ENCODE measurements around the gene DDB1. TPM values are rescaled to one million over a fixed set of nuclear protein-coding genes. Genes with fewer than 3 reads are reported as not detected.

Gene DDB1
- total RNA-seq, 1 donor from 2014 or later = 126 TPM

DNA sequence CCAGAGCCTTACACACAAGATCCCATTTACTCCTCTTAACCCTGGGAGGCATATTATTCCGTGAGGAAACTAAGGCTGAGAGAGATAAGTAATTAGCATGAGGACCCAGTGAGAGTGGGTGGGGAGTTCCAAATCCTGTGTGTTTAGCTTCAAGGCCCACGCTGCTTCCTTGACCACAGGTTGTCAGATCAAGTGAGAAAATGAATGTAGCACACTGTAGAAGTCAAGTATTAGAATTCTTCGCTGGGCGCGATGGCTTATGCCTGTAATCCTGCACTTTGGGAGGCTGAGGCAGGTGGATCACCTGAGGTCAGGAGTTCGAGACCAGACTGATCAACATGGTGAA lies 25.0 kb upstream of the DDB1 start:
- ATAC-seq = no peak
- intact Hi-C loops (cut with micrococcal nuclease) = no loop called here
- DNase-seq = no peak

DNA sequence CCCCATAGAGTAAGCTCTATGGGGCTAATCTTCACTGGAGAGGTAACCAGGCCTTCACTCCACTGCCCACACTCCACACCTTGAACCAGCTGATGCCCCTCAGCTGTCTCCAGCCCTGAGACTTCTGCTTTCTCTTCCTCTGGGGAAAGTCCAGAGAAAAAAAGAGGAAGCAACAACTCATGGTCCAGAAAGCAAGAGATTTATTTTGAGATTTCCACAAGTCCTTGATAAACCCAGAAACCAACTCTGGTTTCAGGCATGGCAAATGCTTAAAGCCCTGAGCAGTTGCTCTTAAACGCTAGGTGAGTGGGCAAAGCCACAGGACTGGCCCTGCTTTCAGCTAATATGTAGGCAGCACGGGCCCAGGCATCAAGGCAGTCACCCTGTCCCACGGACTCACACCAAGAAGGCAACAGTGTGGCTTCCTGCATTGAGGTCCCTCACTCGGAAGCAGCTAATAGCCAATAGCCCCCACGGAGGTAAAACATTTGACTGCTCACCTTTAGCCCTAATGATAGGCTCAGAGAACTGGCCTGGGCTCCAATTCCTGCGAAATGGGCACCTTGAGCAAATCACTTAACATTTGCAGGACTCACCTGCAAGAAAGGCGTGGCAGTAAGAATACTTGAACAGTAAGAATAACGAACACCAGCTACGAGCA lies 24.5 kb upstream of the DDB1 start:
- intact Hi-C loops (cut with micrococcal nuclease) = no loop called here
- DNase-seq (no peak), ATAC-seq (no peak)

DNA sequence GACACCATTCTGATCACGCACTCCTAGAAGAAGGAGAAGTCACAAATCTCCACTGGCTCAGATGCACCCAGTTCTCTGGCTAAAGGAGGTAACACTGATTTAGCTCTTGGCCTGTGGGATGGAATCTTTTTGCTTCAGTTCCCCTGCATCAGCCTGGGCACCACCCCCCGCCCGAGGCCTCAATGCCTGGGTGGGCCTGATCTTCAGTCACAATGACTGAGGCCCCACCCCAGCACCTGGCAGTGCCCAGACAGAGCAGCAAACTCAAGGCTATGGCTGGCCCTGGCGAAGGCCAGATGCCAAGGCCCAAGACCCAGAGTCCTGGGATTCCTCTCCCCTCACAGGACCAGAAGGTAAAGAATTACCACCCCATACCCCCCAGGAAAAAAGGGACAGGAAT lies 23.8 kb upstream of the DDB1 start:
- DNase-seq (no peak), ATAC-seq (no peak)
- intact Hi-C loops (cut with micrococcal nuclease) = no loop called here

DNA sequence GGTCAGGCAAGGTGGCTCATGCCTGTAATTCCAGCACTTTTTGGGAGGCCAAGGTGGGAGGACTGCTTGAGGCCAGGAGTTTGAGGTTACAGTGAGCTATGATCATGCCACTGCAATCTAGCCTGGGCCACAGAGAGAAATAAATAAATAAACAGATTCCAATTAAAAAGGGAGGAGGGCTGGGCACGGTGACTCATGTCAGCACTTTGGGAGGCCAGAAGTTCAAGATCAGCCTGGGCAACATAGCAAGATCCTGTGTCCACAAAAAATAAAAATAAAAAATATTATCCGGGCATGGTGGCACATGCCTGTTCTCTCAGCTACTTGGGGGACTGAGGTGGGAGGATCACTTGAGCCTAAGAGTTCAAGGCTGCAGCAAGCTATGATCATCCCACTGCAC lies 21.3 kb upstream of the DDB1 start:
- intact Hi-C loops (cut with micrococcal nuclease) = no loop called here

DNA sequence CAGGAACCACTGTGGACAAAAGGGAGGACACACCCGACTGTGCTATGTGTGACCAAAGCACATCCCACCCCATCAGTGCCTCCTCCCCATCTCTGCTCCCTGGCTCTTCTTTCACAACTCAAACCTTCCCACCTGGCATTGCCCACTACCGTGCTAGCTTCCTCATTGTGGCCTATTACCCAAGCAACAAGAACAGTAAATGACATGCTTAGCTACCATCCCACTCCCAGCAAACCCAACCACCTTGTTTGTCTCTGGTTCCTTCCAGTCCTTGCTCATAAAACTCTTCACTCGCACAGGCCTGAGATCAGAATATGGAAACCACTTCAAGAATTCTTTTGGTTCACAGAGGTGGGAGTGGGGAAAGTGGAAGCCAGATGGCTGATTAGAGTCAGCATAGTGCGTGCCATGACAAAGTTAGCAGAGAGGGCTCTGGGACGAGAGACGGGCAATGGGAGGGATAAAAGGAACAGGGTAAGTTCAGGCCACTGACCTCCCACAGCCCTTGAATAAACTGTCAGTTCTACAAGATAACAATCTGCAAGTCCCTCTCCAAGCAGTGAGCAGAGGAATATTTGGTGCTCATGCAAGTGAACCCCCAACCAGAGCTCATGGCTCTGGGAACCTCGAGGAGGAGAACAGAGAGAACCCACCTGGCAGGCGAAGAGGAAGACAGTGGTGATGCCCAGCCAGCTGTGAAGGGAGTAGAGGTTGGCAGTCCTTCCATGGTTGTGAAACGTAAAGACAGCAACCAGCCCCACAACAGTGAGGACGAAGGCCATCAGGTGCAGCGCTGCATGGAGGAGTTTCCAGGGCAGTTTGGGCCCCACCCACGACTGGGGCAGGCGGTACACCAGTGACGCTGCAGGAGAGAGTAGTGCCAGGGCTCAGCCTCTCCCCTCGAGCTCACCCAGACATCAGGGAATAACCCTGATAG lies 20.5 kb upstream of the DDB1 start:
- DNase-seq = no peak
- no peak for ATAC-seq
- intact Hi-C loops (cut with micrococcal nuclease) = no loop called here

More for the DNA sequence above, 21.3 kb upstream of the DDB1 start:
- ATAC-seq (no peak), DNase-seq (no peak)

DNA sequence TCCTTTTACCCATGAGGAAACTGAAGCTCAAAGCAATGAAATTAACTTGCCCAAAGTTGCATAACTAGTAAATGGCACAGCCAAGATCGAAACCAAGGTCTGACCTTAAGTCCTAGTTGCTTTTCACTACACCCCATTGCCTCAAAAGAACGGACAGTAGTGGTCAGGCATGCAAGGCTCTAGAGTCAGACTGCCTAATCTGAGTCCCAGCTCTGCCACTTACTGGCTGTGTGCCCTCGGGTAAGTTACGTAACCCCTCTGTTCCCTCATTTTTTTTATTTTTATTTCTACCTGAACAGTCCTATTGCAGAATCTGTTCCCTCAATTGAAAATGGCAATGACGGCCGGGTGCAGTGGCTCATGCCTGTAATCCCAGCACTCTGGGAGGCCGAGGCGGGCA lies 19.1 kb upstream of the DDB1 start:
- ATAC-seq = no peak
- DNase-seq = no peak
- intact Hi-C loops (cut with micrococcal nuclease) = no loop called here

DNA sequence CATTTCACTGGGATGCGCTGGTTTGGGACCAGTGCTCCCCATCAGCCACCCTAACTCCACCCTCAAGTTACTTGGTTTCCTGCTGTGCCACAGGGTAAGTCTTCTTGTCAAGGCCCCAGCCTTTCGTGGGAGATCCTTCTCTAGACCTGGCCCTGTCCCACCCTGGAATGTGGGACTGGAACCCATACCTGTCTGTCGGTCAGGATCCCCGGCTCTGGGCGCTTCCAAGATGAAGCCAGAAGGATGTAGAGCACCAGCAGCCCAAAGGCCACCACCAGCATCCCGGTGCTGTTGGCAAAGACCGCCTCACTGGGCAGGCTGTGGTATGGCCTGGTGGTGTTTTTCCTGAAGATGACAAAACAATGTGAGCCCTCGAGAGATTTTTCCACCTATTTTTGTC lies 17.9 kb upstream of the DDB1 start:
- ATAC-seq = no peak
- no peak for DNase-seq
- intact Hi-C loops (cut with micrococcal nuclease) = no loop called here

DNA sequence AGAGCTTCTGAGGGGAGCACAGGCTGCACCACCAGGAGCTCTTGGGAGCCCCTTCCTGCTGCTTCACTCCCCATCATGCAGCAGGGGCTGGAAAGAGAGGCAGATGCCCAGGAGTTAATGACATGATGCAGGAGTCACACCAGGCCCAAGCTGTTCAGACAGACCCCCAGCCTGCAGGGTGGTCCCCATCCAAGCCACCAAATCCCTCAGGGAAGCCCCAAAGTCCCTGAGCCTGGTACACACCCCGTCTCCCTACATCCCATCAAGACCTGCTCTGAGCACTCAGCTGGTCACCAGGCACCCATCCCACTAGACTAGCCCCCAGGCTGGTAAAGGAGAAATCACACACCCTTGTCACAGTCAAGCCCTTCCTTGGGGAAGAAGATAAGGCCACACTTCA lies 17.4 kb upstream of the DDB1 start:
- ATAC-seq = no peak
- intact Hi-C loops (cut with micrococcal nuclease) = no loop called here

DNA sequence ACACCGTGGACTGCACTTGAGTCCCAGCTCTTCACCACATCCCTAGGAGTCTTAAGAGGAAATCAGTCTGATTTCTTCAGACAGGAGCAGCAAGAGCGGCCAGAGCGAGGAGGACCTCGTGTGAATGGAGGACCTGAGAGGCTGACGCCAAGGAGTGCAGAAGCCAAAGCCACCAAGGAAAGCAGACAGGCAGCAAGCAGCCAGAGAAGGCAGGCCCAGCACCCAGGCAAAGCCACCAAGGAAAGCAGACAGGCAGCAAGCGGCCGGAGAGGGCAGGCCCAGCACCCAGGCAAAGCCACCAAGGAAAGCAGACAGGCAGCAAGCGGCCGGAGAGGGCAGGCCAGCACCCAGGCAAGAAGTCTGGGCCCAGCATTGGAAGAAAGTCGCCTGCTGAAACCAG lies 17.0 kb upstream of the DDB1 start:
- intact Hi-C loops (cut with micrococcal nuclease) = no loop called here
- ATAC-seq = no peak
- no peak for DNase-seq

More for the DNA sequence above, 17.4 kb upstream of the DDB1 start:
- DNase-seq = no peak

DNA sequence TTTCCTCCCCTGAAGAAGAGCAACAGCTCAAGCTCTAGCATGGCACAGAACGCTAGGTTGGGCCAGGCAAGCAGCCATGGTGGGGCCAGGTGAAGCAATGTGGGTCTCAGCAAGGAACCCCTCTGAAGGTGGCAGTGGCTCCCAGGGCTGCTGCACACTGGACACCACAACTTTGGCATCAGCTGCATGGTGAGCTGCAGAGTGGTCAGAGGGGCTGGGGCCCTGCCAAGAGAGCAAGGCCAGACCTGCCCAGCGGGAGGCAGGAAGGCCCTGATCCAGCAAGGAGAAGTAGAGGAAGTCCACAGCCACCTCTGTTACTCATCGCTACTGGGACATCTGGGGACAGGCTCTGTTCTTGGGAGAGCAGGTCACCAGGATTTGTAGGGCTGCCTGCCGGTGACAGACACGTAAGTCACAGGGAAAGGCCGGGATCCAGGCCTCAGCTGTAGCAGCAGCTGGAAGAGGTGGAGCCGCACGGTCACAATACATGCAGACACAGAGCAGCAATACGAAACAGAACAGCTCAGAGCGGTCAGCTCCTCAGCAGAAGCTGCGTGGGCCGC lies 16.4 kb upstream of the DDB1 start:
- DNase-seq = no peak
- ATAC-seq = no peak
- intact Hi-C loops (cut with micrococcal nuclease) = no loop called here

DNA sequence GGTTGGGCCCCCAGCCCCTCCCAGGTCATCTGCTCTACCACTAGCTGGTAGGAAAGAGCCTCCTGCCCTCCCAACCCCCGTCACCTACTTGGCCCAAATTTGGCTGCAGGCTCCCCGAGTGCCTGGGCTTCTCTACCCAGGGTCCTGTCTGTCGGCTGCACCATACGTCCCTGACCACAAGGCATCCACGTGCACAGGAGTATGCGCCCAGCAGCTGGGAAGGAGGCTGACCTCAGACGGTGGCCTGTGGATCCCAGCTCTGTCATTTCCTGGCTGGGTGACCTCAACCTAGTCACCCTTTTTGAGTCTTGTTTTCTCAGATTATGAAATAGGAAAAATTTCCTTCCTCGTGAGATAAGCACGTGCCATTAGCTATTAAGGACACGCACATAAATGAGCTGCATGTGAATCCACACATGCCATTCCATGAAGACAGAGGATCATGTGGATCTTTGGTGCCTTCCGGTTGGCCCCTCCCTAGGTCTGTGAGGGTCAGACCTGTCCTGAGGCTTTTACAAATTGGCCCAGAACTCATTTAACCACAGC lies 15.1 kb upstream of the DDB1 start:
- DNase-seq (peak; percentile 35), ATAC-seq (peak; percentile 47)
- intact Hi-C loops (cut with micrococcal nuclease) = no loop called here

DNA sequence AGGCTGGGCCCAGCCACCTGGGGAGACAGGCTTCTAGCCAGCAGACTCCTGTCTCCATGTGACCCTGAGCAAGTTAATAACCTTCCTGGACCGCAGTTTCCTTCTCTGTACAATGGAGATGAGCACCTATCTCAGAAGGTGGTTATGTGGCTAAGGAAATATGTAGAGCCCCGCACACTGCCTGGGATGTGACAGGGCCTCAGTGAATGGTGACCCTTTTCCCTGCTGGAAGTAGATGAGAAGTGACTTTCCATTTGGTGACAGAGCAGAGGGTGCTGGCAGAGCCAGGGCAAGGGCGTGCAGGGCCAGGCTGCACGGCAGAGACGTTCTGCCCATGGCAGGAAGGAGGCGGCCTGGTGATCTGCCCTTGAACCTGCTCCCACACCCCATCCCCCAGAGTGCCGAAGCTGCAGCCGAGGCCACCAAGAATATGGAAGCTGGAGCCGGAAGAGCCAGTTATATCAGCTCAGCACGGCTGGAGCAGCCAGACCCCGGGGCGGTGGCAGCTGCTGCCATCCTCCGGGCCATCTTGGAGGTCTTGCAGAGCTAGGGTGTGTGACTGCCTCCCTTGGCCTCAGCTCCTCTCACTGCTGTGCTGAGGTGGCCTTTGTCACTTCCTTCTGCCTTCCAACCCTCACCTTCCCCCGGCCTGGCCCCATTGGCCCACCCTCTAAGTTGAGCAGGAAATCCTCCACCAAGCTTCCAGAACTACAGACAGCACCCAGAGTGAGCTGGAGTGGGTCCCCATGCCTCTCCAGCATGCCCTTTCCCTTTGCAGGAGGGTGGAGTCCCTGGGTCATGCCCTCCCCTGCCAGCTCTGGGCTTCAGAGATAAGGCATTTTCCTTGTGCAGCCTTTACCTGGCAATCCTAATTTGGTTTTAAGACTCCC lies 13.3 kb upstream of the DDB1 start:
- DNase-seq = no peak
- intact Hi-C loops (cut with micrococcal nuclease) = no loop called here
- no peak for ATAC-seq

DNA sequence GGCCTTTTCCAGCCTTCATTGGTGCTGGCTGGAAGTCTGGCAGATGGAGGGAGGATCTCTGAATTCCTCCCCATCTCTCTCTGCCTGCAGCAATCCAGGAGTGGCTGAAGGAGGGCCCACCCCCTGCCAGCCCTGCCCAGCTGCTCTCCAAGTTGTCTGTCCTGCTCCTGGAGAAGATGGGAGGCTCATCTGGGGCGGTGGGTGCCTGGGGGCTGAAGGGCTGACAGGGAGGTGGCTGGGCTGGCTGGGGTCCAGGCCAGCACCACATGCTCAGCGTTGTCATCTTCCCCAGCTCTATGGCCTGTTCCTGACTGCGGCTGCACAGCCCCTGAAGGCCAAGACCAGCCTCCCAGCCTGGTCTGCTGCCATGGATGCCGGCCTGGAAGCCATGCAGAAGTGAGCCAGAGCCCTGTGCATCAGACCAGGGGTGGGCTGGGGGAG lies 12.3 kb upstream of the DDB1 start:
- intact Hi-C loops (cut with micrococcal nuclease) = no loop called here
- ATAC-seq (peak; percentile 21), DNase-seq (no peak)

DNA sequence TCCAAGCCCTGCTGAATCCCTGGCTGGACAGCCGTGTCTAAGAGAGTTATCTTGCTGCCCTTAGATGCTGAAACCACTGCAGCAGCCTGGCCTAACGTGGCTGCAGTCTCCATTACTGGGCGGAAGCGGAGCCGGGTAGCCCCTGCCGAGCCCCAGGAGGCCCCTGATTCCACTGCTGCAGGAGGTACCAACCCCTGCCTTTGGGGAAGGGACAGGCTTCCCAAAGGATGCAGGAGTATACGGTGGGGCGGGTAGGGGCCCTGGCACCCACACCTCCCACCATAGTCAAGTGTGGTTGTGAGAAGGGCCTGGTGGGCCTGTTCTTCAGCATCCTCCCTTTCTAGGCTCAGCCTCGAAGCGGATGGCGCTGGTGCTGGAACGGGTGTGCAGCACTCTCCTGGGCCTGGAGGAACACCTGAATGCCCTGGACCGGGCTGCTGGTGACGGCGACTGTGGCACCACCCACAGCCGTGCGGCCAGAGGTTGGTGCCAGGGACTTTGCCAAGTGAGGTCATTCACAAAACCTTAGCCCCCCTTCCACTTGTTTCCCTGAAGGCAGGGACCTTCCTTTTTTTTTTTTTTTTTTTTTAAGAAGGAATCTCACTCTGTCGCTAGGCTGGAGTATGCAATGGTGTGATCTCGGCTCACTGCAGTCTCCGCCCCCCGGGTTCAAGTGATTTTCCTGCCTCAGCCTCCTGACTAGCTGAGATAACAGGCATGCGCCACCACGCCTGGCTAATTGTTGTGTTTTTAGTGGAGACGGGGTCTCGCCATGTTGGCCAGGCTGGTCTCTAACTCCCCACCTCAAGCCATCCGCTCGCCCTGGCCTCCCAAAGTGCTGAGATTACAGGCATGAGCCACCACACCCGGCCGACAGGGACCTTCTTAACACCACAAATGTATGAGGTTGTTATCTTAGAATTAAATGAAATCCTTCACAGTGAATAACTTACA lies 11.2 kb upstream of the DDB1 start:
- no peak for ATAC-seq
- DNase-seq = no peak
- intact Hi-C loops (cut with micrococcal nuclease) = no loop called here

DNA sequence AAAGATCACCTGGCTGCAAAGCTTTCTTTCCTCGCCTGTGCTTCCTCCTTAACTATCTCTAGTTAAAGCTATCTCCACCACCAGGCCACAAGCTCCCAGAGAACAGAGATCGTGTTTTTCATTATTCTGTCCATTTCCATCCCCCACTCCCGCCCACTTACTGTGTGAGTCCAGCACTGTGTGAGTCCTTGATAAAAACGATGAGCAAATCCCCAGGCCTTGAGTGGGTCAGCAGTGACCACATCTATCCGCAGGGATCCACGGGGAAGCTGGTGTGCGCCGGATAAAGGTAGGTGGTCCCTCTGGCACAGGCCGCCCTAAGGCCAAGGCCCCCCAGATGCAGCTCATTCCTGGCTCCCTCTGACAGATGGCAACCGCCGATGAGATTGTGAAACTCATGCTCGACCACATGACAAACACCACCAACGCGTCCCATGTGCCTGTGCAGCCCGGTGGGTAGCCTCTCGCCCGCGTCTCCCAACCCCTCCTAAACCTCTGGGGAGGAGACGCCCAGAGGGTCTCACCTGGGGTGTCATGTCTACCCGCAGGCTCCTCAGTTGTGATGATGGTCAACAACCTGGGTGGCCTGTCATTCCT lies 9.4 kb upstream of the DDB1 start:
- intact Hi-C loops (cut with micrococcal nuclease) = no loop called here
- DNase-seq = no peak
- no peak for ATAC-seq

DNA sequence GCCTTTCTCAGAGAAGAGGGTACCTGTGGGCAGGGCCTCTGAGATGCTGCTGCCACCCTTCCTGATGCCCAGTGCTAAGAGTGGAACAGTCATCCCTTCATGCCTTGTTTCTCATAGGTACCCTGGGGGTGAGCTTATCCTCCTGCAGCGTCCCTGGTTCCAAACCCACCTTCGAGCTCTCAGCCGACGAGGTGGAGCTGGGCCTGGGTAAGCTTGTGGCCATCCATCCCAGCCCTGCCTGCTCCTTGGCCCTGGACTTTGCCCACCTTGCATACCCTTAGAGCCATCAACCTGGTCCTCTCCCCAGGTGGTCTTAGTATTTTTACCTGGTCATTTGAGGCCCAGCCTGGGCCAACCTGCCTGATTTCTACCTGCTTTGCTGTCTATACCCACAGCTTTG lies 8.8 kb upstream of the DDB1 start:
- no peak for ATAC-seq
- no peak for DNase-seq
- intact Hi-C loops (cut with micrococcal nuclease) = no loop called here

DNA sequence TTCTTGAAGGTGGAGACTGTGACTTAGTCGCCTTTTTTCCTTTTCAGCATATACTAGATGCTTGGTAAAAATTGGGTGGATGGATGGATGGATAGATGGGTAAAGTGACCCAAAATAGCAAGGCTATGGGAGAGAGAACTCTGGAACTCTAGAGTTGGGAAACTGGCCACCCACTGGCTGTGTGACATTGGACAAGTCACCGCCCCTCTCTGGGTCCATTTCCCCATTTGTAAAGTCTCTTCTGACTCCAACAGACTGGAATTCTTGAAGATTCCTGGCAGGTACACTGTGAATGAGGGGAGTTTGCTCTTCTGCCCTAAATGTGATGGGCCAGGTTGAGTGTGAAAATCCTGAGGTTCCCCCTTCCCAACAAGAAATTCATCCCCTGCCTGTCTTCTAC lies 8.1 kb upstream of the DDB1 start:
- ATAC-seq (no peak), DNase-seq (no peak)
- intact Hi-C loops (cut with micrococcal nuclease) = no loop called here

DNA sequence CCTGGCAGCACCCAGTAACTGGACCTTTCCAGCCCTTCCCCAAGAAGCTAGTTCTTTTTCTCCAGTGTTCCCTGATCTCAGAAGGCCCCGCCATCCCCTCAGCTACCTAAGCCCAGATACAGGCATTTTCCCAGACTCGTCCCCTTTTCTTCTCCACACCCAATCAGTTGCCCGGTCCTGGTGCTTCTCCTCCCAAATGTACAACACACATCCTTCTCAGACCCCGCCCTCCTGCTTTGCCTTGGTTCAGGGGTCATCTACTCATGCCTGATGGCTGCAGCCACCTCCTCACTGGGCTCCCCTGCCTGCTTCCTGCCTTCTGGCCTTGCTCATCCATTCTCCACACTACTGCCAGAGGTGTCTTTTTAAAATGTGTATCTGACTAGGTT lies 6.6 kb upstream of the DDB1 start:
- no peak for ATAC-seq
- intact Hi-C loops (cut with micrococcal nuclease) = no loop called here
- DNase-seq = no peak

All from left ventricle myocardium superior (tissue), 1 donor.